ENCODE results near the gene CAMKK1.

Gene CAMKK1

GRCh38 chr17:3892095-3892998 is 506 bp downstream of the CAMKK1 start:
- no peak for TF ChIP-seq CTCF (IDR thresholded peaks at IDR 0.05)

- no peak for TF ChIP-seq CTCF (IDR thresholded peaks at IDR 0.05)
Measured at GRCh38 chr17:3891626-3892094, 1.2 kb downstream of the CAMKK1 start.

GRCh38 chr17:3890878-3891219 is 2.0 kb downstream of the CAMKK1 start:
- TF ChIP-seq CTCF (IDR thresholded peaks at IDR 0.05): no peak

GRCh38 chr17:3890082-3890877 is 2.6 kb downstream of the CAMKK1 start:
- TF ChIP-seq CTCF (IDR thresholded peaks at IDR 0.05): no peak

GRCh38 chr17:3889325-3890012 is 3.4 kb downstream of the CAMKK1 start:
- no peak for TF ChIP-seq CTCF (IDR thresholded peaks at IDR 0.05)

- no peak for TF ChIP-seq CTCF (IDR thresholded peaks at IDR 0.05)
Measured at GRCh38 chr17:3888343-3889171, 4.3 kb downstream of the CAMKK1 start.
